Right renal cortex interstitium (tissue), 3 donors: Measurements from ENCODE around the gene CNTROB. TPM values are rescaled to one million over a fixed set of nuclear protein-coding genes. Genes with fewer than 3 reads are reported as not detected.
A peak's percentile ranks its signal among the peaks of the same experiment; 100 is the strongest.

Experiments used
- DNase-seq, 3 donors: peaks; one replicate each; pipeline ENCODE4 v3.0.0-alpha.2; 2013; ENCODE audit warnings: low read depth in 3 of 3, low spot score in 2 of 3
- polyA plus RNA-seq, 3 donors: library from polyadenylated mRNA; unstranded; fragments of 120-200 nt; gene quantifications; one replicate each; pipeline ENCODE4 v1.2.1, GENCODE V29; 2013; ENCODE audit not compliant: insufficient read length in 3 of 3

Gene CNTROB
- polyA plus RNA-seq, 3 donors = 48.1 to 49.6 (median 48.6) TPM

DNA sequence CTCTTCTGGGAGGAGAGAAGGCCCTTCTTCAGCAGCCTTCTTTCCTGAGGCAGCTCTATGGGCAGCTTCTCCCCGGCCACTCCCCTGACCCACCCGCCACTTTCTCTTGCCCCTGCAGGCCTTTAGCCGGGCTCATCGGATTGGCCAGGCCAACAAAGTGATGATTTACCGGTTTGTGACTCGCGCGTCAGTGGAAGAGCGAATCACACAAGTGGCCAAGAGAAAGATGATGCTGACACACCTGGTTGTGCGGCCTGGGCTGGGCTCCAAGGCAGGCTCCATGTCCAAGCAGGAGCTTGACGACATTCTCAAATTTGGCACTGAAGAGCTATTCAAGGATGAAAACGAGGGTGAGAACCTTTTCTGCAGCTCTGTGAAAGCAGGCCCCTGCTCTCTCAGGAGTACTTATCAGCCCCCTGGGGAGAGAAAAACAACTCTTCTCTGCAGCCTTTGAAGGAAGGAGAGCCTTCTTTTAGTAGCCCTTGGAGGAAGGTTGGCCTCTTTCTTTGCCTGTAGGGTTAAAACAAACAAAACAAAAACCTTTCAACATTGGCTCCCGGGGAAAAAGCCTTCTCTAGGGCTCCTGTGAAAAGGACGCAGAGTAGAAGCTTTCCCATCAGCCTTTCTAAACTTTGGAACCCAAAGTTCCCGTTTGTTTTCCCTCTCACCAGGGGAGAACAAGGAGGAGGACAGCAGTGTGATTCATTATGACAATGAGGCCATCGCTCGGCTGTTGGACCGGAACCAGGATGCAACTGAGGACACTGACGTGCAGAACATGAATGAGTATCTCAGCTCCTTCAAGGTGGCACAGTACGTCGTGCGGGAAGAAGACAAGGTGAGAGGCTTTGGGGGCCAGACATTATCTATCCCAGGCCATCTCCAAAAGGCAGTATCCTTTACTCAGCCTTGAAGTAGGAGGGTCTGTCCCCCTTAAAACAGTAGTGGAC, 28.6 kb upstream of the CNTROB start:
- no peak for DNase-seq

GRCh38 chr17:7909089-7909488, 22.9 kb upstream of the CNTROB start:
- no peak for DNase-seq

GRCh38 chr17:7910281-7910680, 21.7 kb upstream of the CNTROB start:
- no peak for DNase-seq

- DNase-seq = no peak
Measured at GRCh38 chr17:7910711-7911110, 21.3 kb upstream of the CNTROB start.

DNA sequence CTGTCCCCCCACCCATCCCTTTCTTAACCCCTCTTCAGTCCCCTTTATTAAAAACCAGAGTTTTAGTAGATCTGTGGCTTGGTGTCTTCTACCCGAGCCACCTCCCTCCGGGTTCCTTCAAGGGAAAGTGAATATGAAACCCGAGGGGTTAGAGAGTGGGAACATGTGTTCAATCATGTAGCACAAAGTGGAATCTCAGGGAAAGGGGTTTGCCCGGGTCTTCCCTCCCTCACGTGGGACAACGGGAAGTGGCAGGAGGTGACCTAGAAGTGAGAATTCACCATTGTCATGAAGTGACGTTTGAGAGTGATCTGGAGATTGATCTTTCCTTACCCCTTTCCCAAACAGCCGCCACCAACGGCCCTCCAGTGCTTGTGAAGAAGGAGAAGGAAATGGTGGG, 20.9 kb upstream of the CNTROB start:
- DNase-seq = no peak

- DNase-seq = peak in 1 of 3 donors; percentile 46
Measured at GRCh38 chr17:7912927-7913524, 19.0 kb upstream of the CNTROB start.

DNA sequence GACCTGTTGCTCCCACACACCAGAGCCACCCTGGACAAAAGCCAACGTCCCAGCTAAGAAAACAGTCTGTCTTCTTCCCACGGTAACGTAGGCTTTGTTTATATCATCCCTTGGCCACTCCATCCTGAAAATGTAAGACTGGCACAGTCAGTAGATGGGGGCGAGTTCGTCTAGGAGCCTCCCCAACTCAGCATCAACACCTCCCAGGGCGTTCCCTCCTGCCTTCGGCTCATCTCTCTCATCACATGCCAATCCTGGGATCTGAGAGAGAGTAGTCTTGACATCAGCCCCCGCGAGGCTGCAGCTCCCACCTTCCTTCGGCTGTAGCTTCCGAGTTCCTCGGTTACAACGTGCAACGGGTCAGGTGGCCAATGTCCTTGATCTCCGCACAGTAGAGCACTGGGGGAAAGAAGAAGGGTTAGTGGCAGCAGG, 16.8 kb upstream of the CNTROB start:
- DNase-seq = peak in 1 of 3 donors; percentile 18

DNA sequence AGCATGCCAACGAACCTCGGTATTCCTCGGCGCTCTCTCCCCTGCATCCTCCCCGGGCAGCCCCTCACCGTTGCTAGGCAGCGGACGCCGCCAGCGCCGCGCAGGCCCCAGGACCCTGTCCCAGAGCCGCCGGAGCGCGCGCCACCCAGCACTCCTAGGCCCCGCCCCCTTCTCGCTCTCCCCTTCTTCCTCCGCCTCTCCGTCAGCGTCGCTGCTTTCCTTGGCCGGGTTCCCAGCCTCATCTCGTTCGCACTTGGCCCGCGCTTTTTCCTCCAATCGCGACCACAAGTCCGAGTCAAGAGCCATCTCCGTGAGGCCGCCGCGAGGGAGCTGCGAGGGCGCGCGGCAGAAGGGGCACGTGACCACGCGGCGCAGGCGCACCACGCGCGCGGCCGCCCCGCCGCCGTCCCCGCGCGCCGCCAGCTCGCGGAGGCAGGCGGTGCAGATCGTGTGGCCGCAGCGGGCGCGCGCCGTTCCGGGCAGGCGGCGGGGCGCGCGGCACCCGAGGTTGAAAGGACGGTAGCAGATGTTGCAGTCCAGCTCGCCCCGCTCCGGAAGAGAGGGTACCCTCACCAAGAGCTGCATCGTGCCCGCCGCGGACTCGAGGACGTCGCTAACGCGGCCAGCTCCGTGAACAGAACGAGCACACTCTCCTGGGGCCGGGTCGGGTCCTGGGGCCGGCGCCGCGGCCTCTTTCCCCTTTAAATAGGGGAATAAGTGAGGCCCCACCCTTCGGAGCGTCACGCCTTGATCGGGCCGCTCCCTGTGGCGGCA, 16.2 kb upstream of the CNTROB start, which contains the start of gene RNF227:
RNF227 (minus strand) TSS at position 679 of the 774 bp plus-strand sequence; CDS start at position 585, 94 bp downstream.
- peak in 2 of 3 donors; percentile 93 to 94 for DNase-seq

DNA sequence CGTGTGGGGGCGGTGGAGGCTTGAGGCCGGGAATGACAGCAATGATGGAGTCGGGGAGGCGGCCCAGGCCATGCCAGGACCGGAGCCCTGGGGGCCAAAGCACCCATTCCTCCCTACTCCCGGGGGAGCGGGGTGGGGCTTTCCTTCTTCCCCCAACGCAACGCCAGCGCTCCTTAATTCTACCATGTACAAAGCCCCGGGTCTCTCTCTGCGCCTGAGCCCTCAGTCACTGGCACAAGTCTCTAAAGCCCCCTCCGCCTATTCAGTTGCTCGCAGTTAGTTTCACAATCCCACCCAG, 15.7 kb upstream of the CNTROB start:
- DNase-seq = no peak

- no peak for DNase-seq
Measured at GRCh38 chr17:7916808-7917207, 15.2 kb upstream of the CNTROB start.

- DNase-seq = no peak
Measured at GRCh38 chr17:7922269-7922844, 9.6 kb upstream of the CNTROB start.

DNA sequence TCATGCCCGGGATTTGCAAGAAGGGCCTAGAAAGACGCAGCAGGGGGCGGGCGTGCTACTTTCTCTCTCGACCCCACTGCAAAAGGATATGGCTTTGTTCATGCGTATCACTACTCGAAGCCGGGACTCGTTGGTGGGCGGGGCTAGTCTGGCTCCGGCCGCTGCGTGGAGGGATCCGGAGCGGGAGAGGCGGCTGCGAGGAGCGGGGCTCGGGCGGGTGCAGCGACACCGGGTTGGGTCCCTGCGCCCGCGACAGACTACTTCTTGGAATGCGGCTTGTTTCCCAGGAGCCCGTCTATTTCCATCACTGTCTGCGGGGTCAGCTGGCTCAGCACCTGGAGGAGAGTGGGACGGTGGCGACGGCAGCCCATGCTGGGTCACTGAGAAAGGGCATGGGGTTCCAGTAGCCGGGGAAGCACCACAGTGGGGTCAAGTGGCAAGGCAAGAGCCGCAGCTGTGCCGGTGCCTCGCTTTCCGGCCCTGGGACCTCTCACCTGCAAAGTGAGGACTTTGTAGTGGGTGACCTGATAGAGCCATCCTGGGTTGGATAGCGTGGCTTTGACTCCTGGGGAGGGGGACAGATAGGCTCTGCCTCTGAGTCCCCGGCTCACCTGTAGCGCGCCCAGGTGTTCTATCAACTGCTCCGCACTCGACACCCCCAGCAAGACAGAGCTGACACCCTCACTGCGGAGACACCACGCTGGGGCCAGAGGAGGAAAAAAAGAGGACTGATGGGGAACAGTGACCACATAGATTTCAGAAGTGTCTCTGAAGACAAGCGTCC, 9.0 kb upstream of the CNTROB start:
- peak in 1 of 3 donors; percentile 82 for DNase-seq

- DNase-seq = no peak
Measured at GRCh38 chr17:7927596-7927995, 4.4 kb upstream of the CNTROB start.

DNA sequence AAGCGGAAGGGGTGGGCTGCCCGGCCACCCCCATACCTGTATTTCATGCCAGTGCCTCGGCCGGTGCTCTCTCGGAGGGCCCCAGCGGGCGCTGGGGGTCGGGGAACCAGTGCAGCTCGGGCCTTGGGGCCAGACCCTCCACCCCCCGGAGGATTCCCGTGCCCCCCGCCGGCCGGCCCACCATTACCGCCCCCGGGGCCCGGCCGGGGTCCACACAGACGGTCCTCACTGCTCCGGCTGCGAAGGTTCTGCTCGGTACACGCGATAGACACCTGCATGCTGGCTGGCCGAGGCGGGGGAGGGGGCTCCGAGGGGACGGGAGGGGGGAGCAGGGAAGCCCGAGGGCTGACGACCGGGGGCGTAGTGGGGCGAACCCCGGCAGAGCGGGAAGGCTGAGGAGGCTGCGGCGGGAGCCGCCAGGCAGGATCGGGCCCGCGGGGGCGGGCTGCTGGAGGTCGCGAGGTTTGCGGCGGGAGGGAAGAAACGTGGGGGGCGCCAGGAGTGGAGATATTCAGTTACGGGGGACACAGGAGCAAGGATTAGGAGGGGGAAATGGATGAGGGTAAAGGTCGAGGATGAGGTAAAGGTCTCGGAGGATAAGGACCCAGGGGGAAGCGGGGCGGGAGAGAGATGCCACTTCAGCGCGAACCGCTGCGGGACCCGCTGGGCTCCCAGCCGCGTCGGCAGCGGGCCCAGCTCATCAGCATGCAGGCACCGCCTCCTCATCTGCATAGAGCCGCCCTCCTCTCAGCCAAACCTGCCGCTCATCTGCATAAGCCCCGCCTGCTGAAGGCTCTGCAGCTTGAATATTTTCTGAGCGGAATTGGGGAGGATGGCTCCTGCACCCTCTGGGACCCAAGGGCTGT, 2.6 kb upstream of the CNTROB start, which contains the start of gene KCNAB3:
KCNAB3 (minus strand) TSS at position 699 of the 866 bp plus-strand sequence; CDS start at position 278, 421 bp downstream.
- peak in 1 of 3 donors; percentile 69 for DNase-seq

DNA sequence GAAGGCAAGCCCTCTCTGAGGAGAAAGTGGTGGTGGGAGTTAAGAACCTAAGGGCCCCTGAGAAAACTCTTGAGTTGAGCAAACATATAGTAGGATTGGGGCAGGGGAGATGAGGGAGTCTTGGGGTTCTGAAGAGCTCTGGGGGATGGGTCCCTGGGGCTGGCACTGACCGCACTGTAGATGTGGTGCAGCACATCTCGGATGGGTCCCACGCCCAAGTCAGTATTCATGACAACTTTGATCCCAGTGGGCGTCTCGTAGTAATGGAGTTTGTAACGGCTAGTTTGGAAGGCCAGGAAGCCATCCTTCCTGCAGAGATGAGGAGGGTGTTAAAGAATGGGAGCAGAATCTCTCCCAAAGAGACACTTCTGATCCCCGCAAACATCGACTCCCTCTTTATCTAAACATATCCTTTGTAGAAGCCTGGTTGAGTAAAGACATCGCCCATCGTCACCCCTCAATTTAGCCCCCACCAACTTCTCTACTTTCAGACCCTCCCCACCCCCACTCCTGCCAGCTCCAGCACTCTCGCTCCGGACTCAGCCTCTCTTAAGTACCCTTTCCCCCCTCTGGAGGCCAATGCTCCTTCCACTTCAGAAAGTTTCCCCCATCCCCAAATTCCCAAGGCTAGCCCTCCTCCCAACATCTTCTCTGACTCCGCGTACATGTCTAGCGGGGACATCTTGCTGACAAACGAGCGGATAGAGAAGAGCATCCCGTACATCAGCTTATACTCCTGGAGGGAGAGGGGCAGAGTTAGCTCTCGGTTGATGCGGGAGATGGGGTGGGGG, 970 bp upstream of the CNTROB start:
- no peak for DNase-seq

DNA sequence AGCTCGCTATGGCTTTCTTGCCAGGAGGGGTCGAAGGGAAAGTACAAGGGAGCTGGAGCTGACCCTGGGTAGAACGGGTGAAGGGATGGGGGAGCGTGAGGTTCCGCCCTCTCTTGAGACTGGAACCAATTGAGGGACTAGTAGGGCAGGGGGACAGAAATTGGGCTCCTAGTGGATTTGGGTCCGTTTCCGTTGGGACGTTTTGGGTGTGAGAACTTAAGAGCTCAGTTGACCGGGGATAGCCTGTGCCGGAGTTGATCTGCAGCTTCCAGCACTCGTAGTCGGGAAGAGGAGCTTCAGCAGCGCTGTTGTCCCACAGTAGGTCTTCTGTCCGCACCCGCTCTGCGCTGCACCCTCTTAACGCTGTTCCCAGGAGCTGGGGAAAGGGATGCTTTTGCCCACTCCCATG, 481 bp downstream of the CNTROB start:
- peak in 1 of 3 donors; percentile 15 for DNase-seq

GRCh38 chr17:7932949-7933348, 943 bp downstream of the CNTROB start:
- peak in 1 of 3 donors; percentile 16 for DNase-seq

- no peak for DNase-seq
Measured at GRCh38 chr17:7935859-7936258, 3.9 kb downstream of the CNTROB start.
